HEK293 (cell line): Measurements from ENCODE around the gene EVI5.
A peak's percentile ranks its signal among the peaks of the same experiment; 100 is the strongest.

Experiments used
- CTCF ChIA-PET: fragments of 350-600 bp; formaldehyde crosslinking; extraction: SDS; loops from one replicate; lab custom pipeline; 2021; ENCODE audit warnings: antibody characterized with exemption; lab: Yijun Ruan, JAX
- POLR2A ChIA-PET: fragments of 300-600 bp; formaldehyde crosslinking; extraction: SDS; loops from one replicate; lab custom pipeline; 2020; ENCODE audit warnings: antibody characterized with exemption, inconsistent platforms; lab: Yijun Ruan, JAX
- H3K27ac ChIP-seq: fragments of 200-500 bp; sonication (Bioruptor generic); 2 replicates; pipeline ENCODE4 v1.5.1; 2014; ENCODE audit warnings: low read depth, low read length, control low read depth, inconsistent platforms; ENCODE audit errors: extremely low read depth
- H3K36me3 ChIP-seq, 2 experiments: fragments of 200-500 bp in 1 of 2; sonication (Bioruptor generic) in 1 of 2; 1 replicate in 1 of 2; 2 replicates in 1 of 2; pipeline ENCODE4 v1.5.1; 2014 to 2017; ENCODE audit warnings: inconsistent platforms in 2 of 2, low read length in 2 of 2; ENCODE audit not compliant: control insufficient read depth in 2 of 2, insufficient read depth in 1 of 2
- H3K4me1 ChIP-seq: fragments of 200-500 bp; sonication (Bioruptor generic); 2 replicates; pipeline ENCODE4 v1.5.1; 2014; ENCODE audit warnings: mild to moderate bottlenecking, low read length, inconsistent platforms; ENCODE audit not compliant: control insufficient read depth, insufficient read depth
- H3K4me3 ChIP-seq: 2 replicates; pipeline ENCODE4 v1.5.1; 2011; ENCODE audit warnings: low read depth, mild to moderate bottlenecking, control low read depth, low read length, moderate library complexity
- H3K9me3 ChIP-seq: fragments of 200-500 bp; sonication (Bioruptor generic); 2 replicates; pipeline ENCODE4 v1.5.1; 2014; ENCODE audit warnings: low read depth, low read length, inconsistent platforms; ENCODE audit not compliant: control insufficient read depth, insufficient read depth
- BCL6B ChIP-seq: fragments of 450-650 bp; formaldehyde crosslinking; IDR thresholded peaks from 2 replicates; pipeline ENCODE4 v1.5.1; 2017; ENCODE audit warnings: missing biosample characterization, missing genetic modification characterization
- KLF10 ChIP-seq: fragments of 450-650 bp; IDR thresholded peaks from 2 replicates; pipeline ENCODE4 v1.5.1; 2018; ENCODE audit warnings: missing biosample characterization, mild to moderate bottlenecking, missing genetic modification characterization
- KLF17 ChIP-seq: fragments of 450-650 bp; formaldehyde crosslinking; IDR thresholded peaks from 2 replicates; pipeline ENCODE4 v1.5.1; 2016; ENCODE audit warnings: missing biosample characterization, missing genetic modification characterization
- PATZ1 ChIP-seq: fragments of 450-650 bp; formaldehyde crosslinking; IDR thresholded peaks from 2 replicates; pipeline ENCODE4 v1.5.1; 2016; ENCODE audit warnings: missing biosample characterization, missing genetic modification characterization
- SCRT2 ChIP-seq: fragments of 450-650 bp; formaldehyde crosslinking; IDR thresholded peaks from 2 replicates; pipeline ENCODE4 v1.5.1; 2016; ENCODE audit warnings: missing biosample characterization, missing genetic modification characterization
- YY1 ChIP-seq: fragments of 450-650 bp; formaldehyde crosslinking; IDR thresholded peaks from 2 replicates; pipeline ENCODE4 v1.5.1; 2018; ENCODE audit warnings: missing biosample characterization, missing genetic modification characterization
- ZBTB17 ChIP-seq: fragments of 450-650 bp; formaldehyde crosslinking; IDR thresholded peaks from 2 replicates; pipeline ENCODE4 v1.5.1; 2016; ENCODE audit warnings: missing biosample characterization, missing genetic modification characterization
- ZBTB21 ChIP-seq: fragments of 450-650 bp; formaldehyde crosslinking; IDR thresholded peaks from 2 replicates; pipeline ENCODE4 v1.5.1; 2017; ENCODE audit warnings: missing biosample characterization, missing genetic modification characterization
- ZBTB48 ChIP-seq: fragments of 450-650 bp; formaldehyde crosslinking; IDR thresholded peaks from 2 replicates; pipeline ENCODE4 v1.5.1; 2016; ENCODE audit warnings: missing biosample characterization, missing genetic modification characterization
- ZBTB49 ChIP-seq: fragments of 450-650 bp; formaldehyde crosslinking; IDR thresholded peaks from 2 replicates; pipeline ENCODE4 v1.5.1; 2016; ENCODE audit warnings: missing biosample characterization, missing genetic modification characterization, low read depth
- ZFP69B ChIP-seq: fragments of 450-650 bp; formaldehyde crosslinking; IDR thresholded peaks from 2 replicates; pipeline ENCODE4 v1.5.1; 2016; ENCODE audit warnings: missing biosample characterization, missing genetic modification characterization
- ZNF175 ChIP-seq: fragments of 450-650 bp; formaldehyde crosslinking; IDR thresholded peaks from 2 replicates; pipeline ENCODE4 v1.5.1; 2016; ENCODE audit warnings: missing biosample characterization, missing genetic modification characterization
- ZNF266 ChIP-seq: fragments of 450-650 bp; formaldehyde crosslinking; IDR thresholded peaks from 2 replicates; pipeline ENCODE4 v1.5.1; 2016; ENCODE audit warnings: missing biosample characterization, missing genetic modification characterization, low read depth
- ZNF416 ChIP-seq: fragments of 450-650 bp; formaldehyde crosslinking; IDR thresholded peaks from 2 replicates; pipeline ENCODE4 v1.5.1; 2016; ENCODE audit warnings: missing biosample characterization, missing genetic modification characterization
- ZNF629 ChIP-seq: fragments of 450-650 bp; formaldehyde crosslinking; IDR thresholded peaks from 2 replicates; pipeline ENCODE4 v1.5.1; 2017; ENCODE audit warnings: missing biosample characterization, missing genetic modification characterization
- ZNF664 ChIP-seq: fragments of 450-650 bp; formaldehyde crosslinking; IDR thresholded peaks from 2 replicates; pipeline ENCODE4 v1.5.1; 2016; ENCODE audit warnings: missing biosample characterization, missing genetic modification characterization
- ZSCAN30 ChIP-seq: fragments of 450-650 bp; IDR thresholded peaks from 2 replicates; pipeline ENCODE4 v1.5.1; 2018; ENCODE audit warnings: missing biosample characterization, mild to moderate bottlenecking, missing genetic modification characterization, moderate library complexity
- ZSCAN4 ChIP-seq: fragments of 450-650 bp; formaldehyde crosslinking; IDR thresholded peaks from 2 replicates; pipeline ENCODE4 v1.5.1; 2017; ENCODE audit warnings: missing biosample characterization, missing genetic modification characterization

The EVI5 gene

GRCh38 chr1:92503043-92503925 is 281.6 kb downstream of the EVI5 start:
- ChIA-PET CTCF (no interaction called here), POLR2A (interaction anchor here (0.6 kb wide), 2 partner anchors 8 to 40 kb away, joined by 3 to 8 read pairs; no protein-coding TSS in a partner anchor)
- H3K36me3 ChIP-seq: no peaks in the 10 kb centered on the region
- no peaks in the 10 kb centered on the region for H3K9me3 ChIP-seq
- no peak overlapping the region for H3K27ac ChIP-seq
- no peak overlapping the region for H3K4me3 ChIP-seq
- no peaks in the 10 kb centered on the region for H3K4me1 ChIP-seq
- no peak for TF ChIP-seq ZFP69B (tag by site-specific recombination)
- TF ChIP-seq ZNF629 (tag by site-specific recombination): no peak
- no peak for TF ChIP-seq SCRT2
- peak; percentile 39; the same call in 1 of the 2 replicates for TF ChIP-seq ZNF664 (tag by site-specific recombination)
- no peak for TF ChIP-seq ZNF416 (tag by site-specific recombination)
- TF ChIP-seq PATZ1 (tag by site-specific recombination): no peak
- no peak for TF ChIP-seq ZBTB48 (tag by site-specific recombination)

GRCh38 chr1:92502247-92502646 is 282.7 kb downstream of the EVI5 start:
- no peak overlapping the region for H3K27ac ChIP-seq
- ChIA-PET CTCF (no interaction called here), POLR2A (interaction anchor here (0.6 kb wide), 2 partner anchors 10 to 41 kb away, joined by 3 to 8 read pairs; no protein-coding TSS in a partner anchor)

GRCh38 chr1:92500552-92500951 is 284.4 kb downstream of the EVI5 start:
- TF ChIP-seq ZBTB17 (tag by site-specific recombination) (no peak), ZBTB49 (no peak), ZSCAN30 (tag by site-specific recombination) (no peak), ZNF266 (tag by site-specific recombination) (no peak), BCL6B (tag by site-specific recombination) (no peak), ZNF175 (tag by site-specific recombination) (no peak), ZBTB21 (no peak), ZBTB48 (tag by site-specific recombination) (no peak), SCRT2 (no peak), KLF17 (tag by site-specific recombination) (no peak), ZSCAN4 (tag by site-specific recombination) (no peak), PATZ1 (tag by site-specific recombination) (no peak)
- no peaks in the 10 kb centered on the region for H3K36me3 ChIP-seq
- no peaks in the 10 kb centered on the region for H3K9me3 ChIP-seq
- no peak overlapping the region for H3K4me3 ChIP-seq
- POLR2A ChIA-PET: no interaction called here
- H3K27ac ChIP-seq: no peak overlapping the region
- no peaks in the 10 kb centered on the region for H3K4me1 ChIP-seq
- CTCF ChIA-PET: no interaction called here

More at GRCh38 chr1:92502247-92502646, 282.7 kb downstream of the EVI5 start:
- H3K9me3 ChIP-seq: no peaks in the 10 kb centered on the region
- no peaks in the 10 kb centered on the region for H3K4me1 ChIP-seq
- no peaks in the 10 kb centered on the region for H3K36me3 ChIP-seq
- H3K4me3 ChIP-seq: no peak overlapping the region
- TF ChIP-seq KLF10 (tag by site-specific recombination) (no peak), YY1 (tag by site-specific recombination) (no peak), ZBTB17 (tag by site-specific recombination) (no peak)
- TF ChIP-seq, all 188 proteins: peak for 0
